ENCODE results near the gene ATRX. TPM values are rescaled to one million over a fixed set of nuclear protein-coding genes. Genes with fewer than 3 reads are reported as not detected.

ATRX gene
- total and polyA plus RNA-seq, 2 donors (not counting 3 experiments of a cell fraction or from before 2014, with no cell fraction given), result 23.5 to 101 TPM

DNA sequence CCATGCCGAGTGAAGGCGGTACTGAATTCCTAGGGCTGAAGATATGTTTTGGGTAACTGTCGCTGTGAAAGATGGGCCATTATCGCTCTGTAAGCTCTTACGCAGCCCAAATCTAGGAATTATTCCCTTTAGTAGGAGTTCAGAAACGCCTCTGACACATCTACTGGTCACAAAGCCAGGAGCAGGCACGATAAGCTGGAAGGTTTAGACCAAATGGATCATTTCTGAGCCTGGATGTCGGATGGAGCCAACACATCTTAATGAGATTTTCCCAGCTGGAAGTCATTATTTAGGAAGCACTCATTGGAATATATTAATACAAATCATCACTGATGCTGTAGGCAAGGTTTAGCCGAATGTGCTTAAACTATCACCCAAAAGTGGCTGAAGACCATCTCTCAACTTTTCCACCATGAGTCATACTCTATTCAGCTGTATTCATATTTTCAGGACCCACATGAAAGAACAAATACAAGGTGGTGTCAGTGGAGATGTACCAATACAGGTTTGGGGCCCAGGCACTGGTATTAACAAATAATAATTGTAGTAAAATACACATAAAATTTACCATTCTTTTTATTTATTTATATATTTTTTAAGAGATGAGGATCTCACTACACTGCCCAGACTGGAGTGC is 34.2 kb upstream of the ATRX start:
- intact Hi-C loops (cut with micrococcal nuclease), result no loop called here
- POLR2A ChIA-PET, result no interaction called here

DNA sequence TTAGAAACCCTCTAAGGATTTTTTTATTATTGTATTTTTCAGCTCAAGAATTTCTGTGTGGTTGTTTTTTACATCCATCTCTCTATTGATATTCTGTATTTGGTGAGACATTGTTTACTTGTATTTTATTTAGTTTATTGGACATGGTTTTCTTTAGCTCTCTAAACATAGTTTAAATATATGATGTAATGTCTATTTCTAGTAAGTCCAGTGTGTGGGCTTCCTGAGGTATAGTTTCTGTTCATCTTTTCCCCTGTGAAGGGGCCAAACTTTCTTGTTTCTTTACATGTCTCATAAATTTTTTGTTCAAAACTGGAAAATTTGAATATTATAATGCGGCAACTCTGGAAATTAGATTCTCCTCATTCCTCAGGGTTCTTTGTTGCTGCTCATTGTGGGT is 28.2 kb upstream of the ATRX start:
- no peaks in the 10 kb centered on the region for H4K20me1 ChIP-seq (replicated peaks; ENCODE audit: control insufficient read depth, extremely low read depth, insufficient read depth, low read length)
- TF ChIP-seq EZH2 (IDR thresholded peaks at IDR 0.05; ENCODE audit: borderline replicate concordance, low read depth, low read length, severe bottlenecking) (no peak), GATA2 (IDR thresholded peaks at IDR 0.05; ENCODE audit: insufficient read depth, insufficient read length, low read depth, low read length) (no peak), FOS (IDR thresholded peaks at IDR 0.05; ENCODE audit: borderline replicate concordance, insufficient read depth, low read length) (no peak), POLR2A (IDR thresholded peaks at IDR 0.05; ENCODE audit: low read depth, low read length) (no peak), JUN (IDR thresholded peaks at IDR 0.05; ENCODE audit: borderline replicate concordance, insufficient read depth, insufficient read length, low read depth) (no peak)
- no peaks in the 10 kb centered on the region for H3K9me3 ChIP-seq (replicated peaks; ENCODE audit: control insufficient read depth, insufficient read depth, low read length)
- POLR2A ChIA-PET, result no interaction called here
- H3K4me1 ChIP-seq (ENCODE audit: control insufficient read depth, extremely low read depth, insufficient read depth, low read length), result no peaks in the 10 kb centered on the region
- no peaks in the 10 kb centered on the region for H3K36me3 ChIP-seq (ENCODE audit: control insufficient read depth in 2 of 2, extremely low read depth in 1 of 2, insufficient read depth in 2 of 2, low read length in 2 of 2)
- H3K4me3 ChIP-seq (replicated peaks in 1 of 3; ENCODE audit: insufficient read depth in 1 of 3, low read depth in 1 of 3, low read length in 3 of 3), result no peak overlapping the region
- CTCF ChIA-PET, result no interaction called here
- dilution Hi-C loops (cut with MboI; ENCODE audit: extremely low pct_ligation_motif_present, low sequenced_read_pairs) (no loop called here), intact Hi-C loops (cut with micrococcal nuclease) (no loop called here)
- no peaks in the 10 kb centered on the region for H3K9me1 ChIP-seq (replicated peaks; ENCODE audit: control insufficient read depth, extremely low read depth, insufficient read depth, low read length)
- no peaks in the 10 kb centered on the region for H3K79me2 ChIP-seq (ENCODE audit: control insufficient read depth, insufficient read depth, low read length)
- no peak overlapping the region for H2AFZ ChIP-seq (ENCODE audit: low read depth, low read length)
- H3K9ac ChIP-seq (replicated peaks; ENCODE audit: extremely low read depth, insufficient read depth, low read length), result no peak overlapping the region
- H3K4me2 ChIP-seq (ENCODE audit: insufficient read depth, low read length), result no peak overlapping the region
- no peak for DNase-seq (ENCODE audit: low read depth, low spot score)
- H3K27me3 ChIP-seq (ENCODE audit: control insufficient read depth in 2 of 2, insufficient read depth in 2 of 2, low read length in 2 of 2), result no peaks in the 10 kb centered on the region
- BruUV-seq (replicated peaks), result no TSS peak
- H3K27ac ChIP-seq (ENCODE audit: insufficient read depth, low read depth, low read length), result no peak overlapping the region
- FAIRE-seq, result peak; percentile 69

More for the DNA sequence above, 34.2 kb upstream of the ATRX start:
- no peak overlapping the region for H3K4me3 ChIP-seq (replicated peaks in 1 of 3; ENCODE audit: insufficient read depth in 1 of 3, low read depth in 1 of 3, low read length in 3 of 3)
- H3K9me3 ChIP-seq (replicated peaks; ENCODE audit: control insufficient read depth, insufficient read depth, low read length), result no peaks in the 10 kb centered on the region
- no peaks in the 10 kb centered on the region for H3K27me3 ChIP-seq (ENCODE audit: control insufficient read depth in 2 of 2, insufficient read depth in 2 of 2, low read length in 2 of 2)
- no peak overlapping the region for H3K9ac ChIP-seq (replicated peaks; ENCODE audit: extremely low read depth, insufficient read depth, low read length)
- no peak overlapping the region for H3K4me2 ChIP-seq (ENCODE audit: insufficient read depth, low read length)
- TF ChIP-seq EZH2 (IDR thresholded peaks at IDR 0.05; ENCODE audit: borderline replicate concordance, low read depth, low read length, severe bottlenecking) (no peak), FOS (IDR thresholded peaks at IDR 0.05; ENCODE audit: borderline replicate concordance, insufficient read depth, low read length) (no peak)
- TF ChIP-seq, protein P1, sequence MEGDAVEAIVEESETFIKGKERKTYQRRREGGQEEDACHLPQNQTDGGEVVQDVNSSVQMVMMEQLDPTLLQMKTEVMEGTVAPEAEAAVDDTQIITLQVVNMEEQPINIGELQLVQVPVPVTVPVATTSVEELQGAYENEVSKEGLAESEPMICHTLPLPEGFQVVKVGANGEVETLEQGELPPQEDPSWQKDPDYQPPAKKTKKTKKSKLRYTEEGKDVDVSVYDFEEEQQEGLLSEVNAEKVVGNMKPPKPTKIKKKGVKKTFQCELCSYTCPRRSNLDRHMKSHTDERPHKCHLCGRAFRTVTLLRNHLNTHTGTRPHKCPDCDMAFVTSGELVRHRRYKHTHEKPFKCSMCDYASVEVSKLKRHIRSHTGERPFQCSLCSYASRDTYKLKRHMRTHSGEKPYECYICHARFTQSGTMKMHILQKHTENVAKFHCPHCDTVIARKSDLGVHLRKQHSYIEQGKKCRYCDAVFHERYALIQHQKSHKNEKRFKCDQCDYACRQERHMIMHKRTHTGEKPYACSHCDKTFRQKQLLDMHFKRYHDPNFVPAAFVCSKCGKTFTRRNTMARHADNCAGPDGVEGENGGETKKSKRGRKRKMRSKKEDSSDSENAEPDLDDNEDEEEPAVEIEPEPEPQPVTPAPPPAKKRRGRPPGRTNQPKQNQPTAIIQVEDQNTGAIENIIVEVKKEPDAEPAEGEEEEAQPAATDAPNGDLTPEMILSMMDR (IDR thresholded peaks at IDR 0.05; ENCODE audit: extremely low read depth in 1 of 2, insufficient read depth in 1 of 2, low read depth in 1 of 2, low read length in 2 of 2), result no peak
- dilution Hi-C loops (cut with MboI; ENCODE audit: extremely low pct_ligation_motif_present, low sequenced_read_pairs), result no loop called here
- H3K36me3 ChIP-seq (ENCODE audit: control insufficient read depth in 2 of 2, extremely low read depth in 1 of 2, insufficient read depth in 2 of 2, low read length in 2 of 2), result peaks cover 0 to 2% of the 10 kb centered on the region in 2 experiments
- BruUV-seq (replicated peaks), result no TSS peak
- no peak for DNase-seq (ENCODE audit: low read depth, low spot score)
- CTCF ChIA-PET, result no interaction called here
- no peaks in the 10 kb centered on the region for H3K79me2 ChIP-seq (ENCODE audit: control insufficient read depth, insufficient read depth, low read length)
- no peak overlapping the region for H3K27ac ChIP-seq (ENCODE audit: insufficient read depth, low read depth, low read length)
- FAIRE-seq, result peak; percentile 63
- H3K9me1 ChIP-seq (replicated peaks; ENCODE audit: control insufficient read depth, extremely low read depth, insufficient read depth, low read length), result no peaks in the 10 kb centered on the region
- H4K20me1 ChIP-seq (replicated peaks; ENCODE audit: control insufficient read depth, extremely low read depth, insufficient read depth, low read length), result no peaks in the 10 kb centered on the region
- H3K4me1 ChIP-seq (ENCODE audit: control insufficient read depth, extremely low read depth, insufficient read depth, low read length), result no peaks in the 10 kb centered on the region
- H2AFZ ChIP-seq (ENCODE audit: low read depth, low read length), result no peak overlapping the region
